NCI-H1048 (cell line): Measurements from ENCODE around the gene SSTR3.

Experiments used
- DNase-seq: peaks from one replicate; lab custom pipeline; 2025; lab: John Stamatoyannopoulos, UW

SSTR3 gene

GRCh38 chr22:37167176-37167980 is 44.9 kb downstream of the SSTR3 start:
- no peak for DNase-seq

DNA sequence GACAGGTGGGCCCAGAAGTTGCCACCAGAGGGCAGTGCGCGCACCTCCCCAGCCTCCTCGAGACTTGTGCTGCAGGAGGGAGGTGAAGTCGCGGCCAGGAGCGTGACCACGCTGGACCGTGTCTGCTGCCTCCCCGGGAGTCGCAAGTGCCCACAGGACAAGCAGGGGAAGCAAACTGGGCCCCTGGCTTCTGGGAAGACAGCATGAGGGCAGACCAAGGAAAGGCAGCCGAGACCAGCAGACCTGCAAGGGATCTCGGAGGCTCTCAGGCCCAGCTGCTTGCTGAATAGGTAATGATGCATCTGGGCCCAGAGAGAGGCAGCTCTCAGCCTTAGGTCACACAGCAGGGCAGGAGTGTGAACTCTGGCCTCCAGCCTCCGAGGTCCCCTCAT is 45.6 kb downstream of the SSTR3 start:
- no peak for DNase-seq

GRCh38 chr22:37165940-37166674 is 46.2 kb downstream of the SSTR3 start:
- DNase-seq = no peak

DNA sequence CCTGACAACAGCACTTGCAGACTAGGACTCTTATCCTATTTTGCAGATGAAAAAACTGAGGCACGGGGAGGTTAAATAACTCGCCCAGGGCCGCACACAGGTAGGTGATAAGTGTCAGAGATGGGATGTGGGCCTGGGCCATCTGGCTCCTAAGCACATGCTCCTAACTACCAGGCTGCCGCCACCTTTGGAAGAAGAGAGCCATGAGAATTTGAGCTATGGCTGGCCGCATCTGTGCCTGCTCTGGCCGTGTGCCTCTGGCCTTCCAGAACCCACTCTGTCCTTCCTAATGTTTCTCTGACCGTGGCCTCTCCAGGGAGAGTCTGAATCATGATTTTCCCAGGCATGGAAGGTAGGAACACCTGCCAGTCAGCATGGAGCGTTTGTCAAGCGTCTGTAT is 47.2 kb downstream of the SSTR3 start:
- DNase-seq = no peak

GRCh38 chr22:37164505-37164887 is 47.8 kb downstream of the SSTR3 start:
- no peak for DNase-seq

GRCh38 chr22:37163575-37164504 is 48.4 kb downstream of the SSTR3 start:
- DNase-seq = no peak

DNA sequence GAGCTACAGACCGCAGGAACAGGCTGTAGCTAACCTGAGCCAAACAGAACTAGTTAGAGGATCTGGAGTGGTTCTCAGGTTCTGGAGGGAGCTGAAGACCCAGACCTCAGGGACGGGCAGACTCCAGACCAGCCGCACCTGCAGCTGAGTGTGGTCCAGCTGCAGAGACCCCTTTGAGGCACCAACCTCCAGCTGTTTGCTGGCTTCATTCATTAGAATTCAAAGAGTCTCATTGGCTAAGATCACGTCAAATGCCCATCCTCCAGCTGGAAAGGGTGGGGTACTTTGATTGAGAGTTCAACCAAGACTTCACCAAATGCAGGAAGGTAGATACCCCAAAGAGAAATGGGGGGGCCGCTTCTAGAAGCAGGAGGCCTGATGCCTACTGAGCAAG is 49.2 kb downstream of the SSTR3 start:
- DNase-seq = no peak

DNA sequence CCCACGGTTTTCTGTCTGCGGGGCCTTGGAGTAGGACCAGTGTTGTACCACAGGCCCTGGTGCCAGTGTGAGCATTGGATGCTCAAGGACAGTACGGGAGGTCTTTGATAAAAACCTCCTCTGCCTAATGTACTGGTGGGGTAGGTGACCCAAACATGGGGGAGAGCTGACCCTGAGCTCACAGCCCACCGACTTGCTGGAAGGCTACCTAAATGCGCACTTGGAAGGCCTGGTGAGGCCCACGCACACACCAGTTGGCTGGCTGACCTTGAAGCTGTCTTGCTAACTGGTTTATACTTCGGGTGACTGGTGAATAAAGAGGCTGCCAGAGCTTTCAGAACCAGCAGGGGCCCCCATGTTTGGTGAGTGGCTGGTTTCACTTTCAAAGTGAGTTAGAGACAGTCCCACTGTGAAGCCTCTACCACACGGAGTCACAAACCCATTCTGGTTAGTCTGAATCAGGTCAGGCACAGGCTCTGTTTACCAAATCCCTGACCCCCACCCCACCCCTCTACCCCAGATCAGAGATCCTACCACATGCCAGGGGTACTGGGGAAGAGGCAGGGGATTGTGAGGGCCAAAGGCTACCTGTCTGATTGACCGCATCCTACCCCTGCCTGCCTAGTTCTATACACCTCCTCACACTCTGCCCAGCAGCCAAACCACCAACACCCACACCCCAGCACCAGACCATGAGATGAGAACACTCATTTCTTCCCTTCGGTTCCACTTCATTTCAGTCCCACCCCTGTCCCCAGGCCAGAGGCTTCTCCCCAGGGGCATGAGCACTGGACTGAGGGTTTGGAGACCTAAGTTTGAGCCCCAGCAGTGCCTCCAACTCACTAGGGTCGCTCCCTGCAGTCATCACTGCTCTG is 49.8 kb downstream of the SSTR3 start:
- no peak for DNase-seq

DNA sequence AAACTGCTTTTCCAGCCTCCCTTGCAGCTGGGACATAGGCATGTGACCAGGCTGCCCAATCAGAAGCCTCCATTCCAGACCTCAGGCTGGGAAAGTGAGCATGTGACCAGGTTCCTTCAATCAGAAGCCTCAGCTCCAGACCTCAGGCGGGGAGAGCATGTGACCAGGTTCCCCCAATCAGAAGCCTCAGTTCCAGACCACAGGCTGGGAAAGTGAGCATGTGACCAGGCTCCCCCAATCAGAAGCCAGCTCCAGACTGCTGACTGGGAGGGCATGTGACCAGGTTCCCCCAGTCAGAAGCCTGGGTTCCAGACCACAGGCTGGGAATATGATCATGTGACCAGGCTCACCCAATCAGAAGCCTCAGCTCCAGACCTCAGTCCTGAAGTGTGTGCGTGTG is 50.8 kb downstream of the SSTR3 start:
- no peak for DNase-seq

DNA sequence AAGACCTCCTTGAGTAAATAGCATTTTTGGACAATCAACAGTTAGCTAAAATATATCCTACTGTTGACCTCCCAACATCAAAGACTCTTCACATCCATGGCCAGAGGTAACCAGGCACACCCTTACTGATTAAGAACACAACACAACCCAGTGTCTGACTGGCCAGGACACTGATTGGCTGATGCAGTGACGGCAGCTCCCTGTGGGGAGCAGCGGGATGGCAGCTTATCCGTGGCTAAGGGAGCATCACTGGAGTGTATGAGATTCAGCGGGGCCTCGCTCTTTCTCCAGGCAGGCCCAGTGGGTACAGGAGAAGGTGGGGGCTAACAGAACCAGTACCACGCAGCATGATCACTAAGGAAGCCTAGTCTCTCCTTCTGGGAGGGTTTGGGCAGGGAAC is 52.2 kb downstream of the SSTR3 start:
- DNase-seq = no peak

DNA sequence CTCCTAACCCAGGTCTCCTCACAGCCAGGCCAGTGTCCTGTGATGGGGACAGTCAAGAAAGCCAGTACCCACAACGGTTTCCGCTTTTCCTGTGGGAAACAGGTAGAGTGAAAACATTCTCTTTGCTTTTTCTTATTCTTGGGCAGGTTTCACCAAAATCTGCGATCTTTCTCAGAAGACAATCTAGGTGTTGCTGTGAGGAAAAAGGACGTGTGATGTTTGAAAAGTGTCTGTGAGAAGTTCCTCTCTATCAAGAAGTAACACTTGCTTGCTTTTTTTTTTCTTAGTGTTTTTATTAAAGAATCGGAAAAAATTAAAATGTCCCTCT is 53.4 kb downstream of the SSTR3 start:
- DNase-seq = no peak

- no peak for DNase-seq
Measured at GRCh38 chr22:37157516-37158285, 54.6 kb downstream of the SSTR3 start.

DNA sequence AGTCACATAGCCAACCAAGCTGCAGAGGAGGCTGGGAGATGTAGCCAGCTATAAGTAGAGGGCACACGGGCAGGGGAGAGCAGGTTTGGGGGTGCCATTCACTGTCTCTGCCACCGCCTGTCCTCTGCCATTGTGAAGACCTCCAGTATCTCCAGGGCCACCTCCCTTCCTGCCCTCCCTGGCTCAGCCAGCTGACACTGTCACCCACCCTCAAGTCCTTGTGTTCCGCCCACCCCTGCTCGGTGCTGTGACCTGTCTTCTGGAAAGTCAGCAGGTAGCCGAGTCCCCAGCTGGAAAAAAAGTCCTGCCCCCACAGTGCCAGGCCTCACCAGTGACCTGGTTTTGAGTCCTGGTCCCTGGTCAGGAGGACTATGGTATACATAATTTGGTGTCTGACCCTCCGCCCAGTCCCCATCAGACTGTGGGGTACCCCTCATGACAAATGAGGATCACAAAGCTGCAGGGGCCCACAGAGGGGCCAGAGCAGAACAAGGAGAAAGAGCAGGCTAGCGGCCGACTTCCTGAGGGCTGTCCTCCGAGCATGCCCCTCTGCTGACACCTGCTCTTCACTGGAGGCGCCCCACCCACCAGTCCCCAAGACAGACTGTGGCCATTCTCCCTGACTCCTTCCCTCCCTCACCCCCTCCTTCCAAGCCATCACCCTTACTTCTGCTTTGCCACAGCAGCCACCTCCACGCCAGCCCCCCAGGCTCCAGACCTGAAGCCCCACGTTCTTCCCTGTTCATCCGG is 55.4 kb downstream of the SSTR3 start:
- DNase-seq = no peak

GRCh38 chr22:37155971-37156370 is 56.3 kb downstream of the SSTR3 start:
- no peak for DNase-seq

DNA sequence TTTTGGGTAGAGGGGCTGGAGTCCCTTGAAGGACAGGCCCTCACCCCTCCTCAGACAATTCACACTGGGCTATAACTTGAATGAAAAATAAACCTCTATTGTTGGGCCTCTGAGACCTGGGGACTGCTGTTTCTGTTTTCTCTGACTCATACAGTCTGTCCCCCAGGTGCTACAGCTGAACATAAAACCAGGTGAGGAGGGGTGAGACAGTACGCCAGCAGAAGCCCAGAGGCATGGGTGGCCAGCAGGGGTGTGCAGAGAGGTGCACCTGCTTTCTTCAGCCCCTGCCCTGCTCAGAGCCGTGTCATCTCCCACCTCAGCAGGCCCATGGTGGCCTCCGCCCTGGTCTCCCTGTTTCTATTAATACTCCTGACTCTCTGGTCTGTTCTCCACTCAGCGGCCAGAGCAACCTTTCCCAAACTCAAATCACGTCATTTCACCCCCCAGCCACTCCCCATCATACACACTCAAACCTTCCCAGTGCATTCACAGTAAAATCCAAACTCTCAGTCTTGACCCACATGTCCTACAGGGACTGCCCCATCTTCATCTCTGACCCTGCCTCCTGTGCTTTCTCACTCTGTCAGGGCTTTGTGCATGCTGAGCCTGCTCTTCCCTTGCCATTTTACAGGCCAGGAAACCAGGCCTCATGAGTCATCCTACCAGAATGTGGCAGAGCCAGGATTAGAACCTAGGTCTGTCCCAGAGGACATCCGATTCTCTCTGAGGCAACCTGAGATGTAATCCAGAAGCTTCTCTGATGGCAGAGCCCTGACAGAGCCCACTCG is 57.2 kb downstream of the SSTR3 start:
- no peak for DNase-seq
